ENCODE data around the gene CANX. TPM values are rescaled to one million over a fixed set of nuclear protein-coding genes. Genes with fewer than 3 reads are reported as not detected.
"Not testable (repeated sequence)": the region's sequence is repeated elsewhere in the genome, so short reads cannot be mapped to it uniquely, and the experiment has no call there.

CANX gene
- total RNA-seq, 1 donor from 2014 or later: 597 TPM

GRCh38 chr5:179694561-179694960 is 4.2 kb upstream of the CANX start:
- no peak for TF ChIP-seq CTCF (conservative IDR thresholded peaks at IDR 0.05)
- H3K36me3 Mint-ChIP-seq: no peaks in the 10 kb centered on the region
- DNase-seq (ENCODE audit: extremely low spot score, unreplicated experiment): no peak
- peaks cover 15% of the 10 kb centered on the region for H3K4me1 Mint-ChIP-seq (ENCODE audit: unreplicated experiment)
- peak overlapping the region; percentile 6 for H3K27ac Mint-ChIP-seq
- H3K9me3 Mint-ChIP-seq: no peaks in the 10 kb centered on the region
- H3K4me3 Mint-ChIP-seq: no peak overlapping the region
- no peaks in the 10 kb centered on the region for H3K27me3 Mint-ChIP-seq

- Mint-ChIP-seq H3K27ac (peak overlapping the region; percentile 51), H3K27me3 (no peaks in the 10 kb centered on the region), H3K36me3 (peaks cover 6% of the 10 kb centered on the region), H3K9me3 (no peaks in the 10 kb centered on the region), H3K4me3 (peak overlapping the region; percentile 34), H3K4me1 (ENCODE audit: unreplicated experiment) (peaks cover 24% of the 10 kb centered on the region)
- no peak for TF ChIP-seq CTCF (conservative IDR thresholded peaks at IDR 0.05)
- DNase-seq (ENCODE audit: extremely low spot score, unreplicated experiment): no peak
These were observed 2.2 kb upstream of the CANX start for GRCh38 chr5:179696603-179697002.

GRCh38 chr5:179697108-179697507 is 1.7 kb upstream of the CANX start:
- Mint-ChIP-seq H3K36me3 (peaks cover 8% of the 10 kb centered on the region), H3K27me3 (no peaks in the 10 kb centered on the region), H3K27ac (peak overlapping the region; percentile 97), H3K4me3 (peak overlapping the region; percentile 44), H3K4me1 (ENCODE audit: unreplicated experiment) (peaks cover 24% of the 10 kb centered on the region), H3K9me3 (no peaks in the 10 kb centered on the region)
- TF ChIP-seq CTCF (conservative IDR thresholded peaks at IDR 0.05): no peak
- DNase-seq (ENCODE audit: extremely low spot score, unreplicated experiment): no peak

- Mint-ChIP-seq H3K27ac (peak overlapping the region; percentile 97), H3K4me3 (peak overlapping the region; percentile 44), H3K36me3 (peaks cover 12% of the 10 kb centered on the region), H3K4me1 (ENCODE audit: unreplicated experiment) (peaks cover 24% of the 10 kb centered on the region)
- not testable (repeated sequence) for DNase-seq (ENCODE audit: extremely low spot score, unreplicated experiment); H3K9me3 Mint-ChIP-seq; H3K27me3 Mint-ChIP-seq
These were observed 1.2 kb upstream of the CANX start for GRCh38 chr5:179697543-179697942.

GRCh38 chr5:179697993-179698934 is 503 bp upstream of the CANX start:
- Mint-ChIP-seq H3K27me3 (no peaks in the 10 kb centered on the region), H3K4me1 (ENCODE audit: unreplicated experiment) (peaks cover 24% of the 10 kb centered on the region), H3K4me3 (peak overlapping the region; percentile 99), H3K27ac (peak overlapping the region; percentile 97), H3K9me3 (no peaks in the 10 kb centered on the region), H3K36me3 (peaks cover 13% of the 10 kb centered on the region)
- DNase-seq (ENCODE audit: extremely low spot score, unreplicated experiment): peak; percentile 99
- no peak for TF ChIP-seq CTCF (conservative IDR thresholded peaks at IDR 0.05)

GRCh38 chr5:179699616-179700237 is 960 bp downstream of the CANX start:
- Mint-ChIP-seq H3K4me1 (ENCODE audit: unreplicated experiment) (peaks cover 25% of the 10 kb centered on the region), H3K36me3 (peaks cover 22% of the 10 kb centered on the region), H3K9me3 (no peaks in the 10 kb centered on the region), H3K4me3 (peak overlapping the region; percentile 99), H3K27me3 (no peaks in the 10 kb centered on the region), H3K27ac (peak overlapping the region; percentile 97)
- DNase-seq (ENCODE audit: extremely low spot score, unreplicated experiment): no peak
- TF ChIP-seq CTCF (conservative IDR thresholded peaks at IDR 0.05): no peak

Measured in type B pancreatic cell (in vitro differentiated cells).